MCF 10A (cell line): ENCODE measurements around the gene LILRA1. TPM values are rescaled to one million over a fixed set of nuclear protein-coding genes. Genes with fewer than 3 reads are reported as not detected.
"Not testable (repeated sequence)": the region's sequence is repeated elsewhere in the genome, so short reads cannot be mapped to it uniquely, and the experiment has no call there.

Experiments
- BruUV-seq: library from RNA; stranded (reverse); fragments of 400-500 nt; replicated peaks from 2 replicates; lab custom pipeline; 2021; lab: Mats Ljungman, UMichigan
- CTCF ChIA-PET: fragments of 300-600 bp; sonication (Branson Sonifier 250); formaldehyde crosslinking; extraction: SDS; loops from one replicate; lab custom pipeline; 2021; ENCODE audit warnings: antibody characterized with exemption, inconsistent platforms; lab: Yijun Ruan, JAX
- POLR2A ChIA-PET: fragments of 300-600, 350-650 bp; sonication (Branson Sonifier 250); formaldehyde crosslinking; extraction: SDS; loops from one replicate; lab custom pipeline; 2020; ENCODE audit warnings: antibody characterized with exemption, inconsistent platforms; lab: Yijun Ruan, JAX
- DNase-seq: peaks from one replicate; pipeline ENCODE4 v3.0.0-alpha.2; 2018; ENCODE audit not compliant: unreplicated experiment
- H3K27ac Mint-ChIP-seq: one replicate; pipeline ENCODE4 v1.8.0; 2022; ENCODE audit warnings: mild to moderate bottlenecking, low read depth, mixed read lengths; ENCODE audit not compliant: unreplicated experiment
- H3K27me3 Mint-ChIP-seq: one replicate; pipeline ENCODE4 v1.8.0; 2022; ENCODE audit warnings: mixed read lengths; ENCODE audit not compliant: insufficient read depth, unreplicated experiment
- H3K36me3 Mint-ChIP-seq: one replicate; pipeline ENCODE4 v1.8.0; 2022; ENCODE audit warnings: mild to moderate bottlenecking, moderate library complexity, mixed read lengths; ENCODE audit not compliant: insufficient read depth, unreplicated experiment
- H3K4me1 Mint-ChIP-seq: one replicate; pipeline ENCODE4 v1.8.0; 2022; ENCODE audit warnings: mixed read lengths; ENCODE audit not compliant: insufficient read depth, unreplicated experiment
- H3K4me3 Mint-ChIP-seq: one replicate; pipeline ENCODE4 v1.8.0; 2022; ENCODE audit warnings: mild to moderate bottlenecking, moderate library complexity, mixed read lengths; ENCODE audit not compliant: unreplicated experiment
- H3K9me3 Mint-ChIP-seq: one replicate; pipeline ENCODE4 v1.8.0; 2022; ENCODE audit warnings: mixed read lengths; ENCODE audit not compliant: unreplicated experiment
- CTCF ChIP-seq: fragments of 200-600 bp; IDR thresholded peaks from one replicate; pipeline ENCODE4 v1.8.0; 2022; ENCODE audit warnings: antibody characterized with exemption, mild to moderate bottlenecking; ENCODE audit not compliant: unreplicated experiment
- intact Hi-C: fragments of 100-400 bp; cut with micrococcal nuclease; formaldehyde crosslinking; loops from 2 replicates; pipeline ENCODE4 v1.14.1; 2022
- total RNA-seq: library from RNA; stranded (reverse); gene quantifications from 2 replicates; pipeline ENCODE4 v1.2.3, GENCODE V29; 2022

LILRA1 gene
- total RNA-seq, 1 experiment from 2014 or later, result not detected

- POLR2A ChIA-PET, result interaction anchor here (0.6 kb wide), 1 partner anchor 201 kb away, joined by 3 read pairs; no protein-coding TSS in a partner anchor
- intact Hi-C loops, result no loop called here
- H3K9me3 Mint-ChIP-seq, result peaks cover 21% of the 10 kb centered on the region
- BruUV-seq, result no TSS peak
- no peak overlapping the region for H3K4me3 Mint-ChIP-seq
- DNase-seq, result no peak
- CTCF ChIA-PET, result interaction anchor here (0.6 to 3.1 kb wide), 2 partner anchors 53 to 348 kb away, joined by 3 to 14 read pairs; no protein-coding TSS in a partner anchor
- H3K27ac Mint-ChIP-seq, result no peak overlapping the region
- no peaks in the 10 kb centered on the region for H3K27me3 Mint-ChIP-seq
- H3K36me3 Mint-ChIP-seq, result no peaks in the 10 kb centered on the region
- no peak for TF ChIP-seq CTCF
- H3K4me1 Mint-ChIP-seq, result no peaks in the 10 kb centered on the region
Measured at GRCh38 chr19:54620464-54620863, 27.0 kb downstream of the LILRA1 start.

GRCh38 chr19:54622431-54622830 lies 29.0 kb downstream of the LILRA1 start:
- H3K4me3 Mint-ChIP-seq, result no peak overlapping the region
- BruUV-seq, result no TSS peak
- H3K27me3 Mint-ChIP-seq, result no peaks in the 10 kb centered on the region
- ChIA-PET POLR2A (no interaction called here), CTCF (interaction anchor here (0.8 to 3.1 kb wide), 2 partner anchors 11 to 51 kb away, joined by 5 to 14 read pairs; no protein-coding TSS in a partner anchor)
- intact Hi-C loops, result no loop called here
- no peaks in the 10 kb centered on the region for H3K4me1 Mint-ChIP-seq
- no peak overlapping the region for H3K27ac Mint-ChIP-seq
- peaks cover 29% of the 10 kb centered on the region for H3K9me3 Mint-ChIP-seq
- DNase-seq, result no peak
- TF ChIP-seq CTCF, result no peak
- no peaks in the 10 kb centered on the region for H3K36me3 Mint-ChIP-seq

GRCh38 chr19:54624234-54624633 lies 30.8 kb downstream of the LILRA1 start:
- DNase-seq, H3K4me3 Mint-ChIP-seq, H3K27ac Mint-ChIP-seq, intact Hi-C loops, BruUV-seq, H3K4me1 Mint-ChIP-seq, H3K36me3 Mint-ChIP-seq, H3K27me3 Mint-ChIP-seq: not testable (repeated sequence)
- CTCF ChIA-PET, result interaction anchor here (0.6 kb wide), 1 partner anchor 350 kb away, joined by 6 read pairs; no protein-coding TSS in a partner anchor
- peaks cover 37% of the 10 kb centered on the region for H3K9me3 Mint-ChIP-seq
- POLR2A ChIA-PET, result interaction anchor here (0.7 kb wide), 1 partner anchor 14 kb away, joined by 3 read pairs; no protein-coding TSS in a partner anchor

- H3K36me3 Mint-ChIP-seq, H3K4me1 Mint-ChIP-seq, POLR2A ChIA-PET, H3K4me3 Mint-ChIP-seq, intact Hi-C loops, BruUV-seq, DNase-seq, H3K27me3 Mint-ChIP-seq, CTCF ChIA-PET, H3K27ac Mint-ChIP-seq: not testable (repeated sequence)
- peaks cover 43% of the 10 kb centered on the region for H3K9me3 Mint-ChIP-seq
Measured at GRCh38 chr19:54624934-54625730, 31.7 kb downstream of the LILRA1 start.

DNA sequence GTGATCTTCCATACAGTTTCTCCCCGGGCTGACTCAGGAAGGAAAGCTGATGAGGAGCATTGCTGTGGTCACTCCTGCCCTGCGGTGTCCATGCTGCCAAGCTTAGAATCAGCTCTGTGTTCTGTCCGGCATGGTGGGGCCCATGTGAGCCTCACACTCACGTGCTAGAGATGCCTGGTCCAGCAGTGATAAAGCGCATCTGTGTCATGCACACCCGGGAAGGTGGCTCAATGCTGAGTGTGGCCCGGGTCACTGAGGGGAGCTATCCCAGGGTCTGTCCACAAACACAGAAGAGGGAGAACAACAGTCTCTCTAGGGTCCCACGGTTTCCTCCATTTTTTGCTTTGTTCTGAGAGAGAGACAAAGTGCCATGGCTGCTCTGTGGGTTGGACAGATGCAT lies 33.3 kb downstream of the LILRA1 start:
- intact Hi-C loops, result no loop called here
- no peak for DNase-seq
- no peak overlapping the region for H3K27ac Mint-ChIP-seq
- TF ChIP-seq CTCF, result no peak
- POLR2A ChIA-PET, result no interaction called here
- no peaks in the 10 kb centered on the region for H3K4me1 Mint-ChIP-seq
- peaks cover 42% of the 10 kb centered on the region for H3K9me3 Mint-ChIP-seq
- H3K27me3 Mint-ChIP-seq, result no peaks in the 10 kb centered on the region
- no peak overlapping the region for H3K4me3 Mint-ChIP-seq
- H3K36me3 Mint-ChIP-seq, result no peaks in the 10 kb centered on the region
- no TSS peak for BruUV-seq
- CTCF ChIA-PET, result no interaction called here

GRCh38 chr19:54627912-54628311 lies 34.5 kb downstream of the LILRA1 start:
- H3K4me1 Mint-ChIP-seq, H3K27me3 Mint-ChIP-seq, BruUV-seq, H3K36me3 Mint-ChIP-seq, H3K4me3 Mint-ChIP-seq, POLR2A ChIA-PET, H3K27ac Mint-ChIP-seq, DNase-seq, intact Hi-C loops: not testable (repeated sequence)
- H3K9me3 Mint-ChIP-seq, result peaks cover 30% of the 10 kb centered on the region
- CTCF ChIA-PET, result interaction anchor here (0.7 kb wide), 1 partner anchor 221 kb away, joined by 3 read pairs; no protein-coding TSS in a partner anchor

DNA sequence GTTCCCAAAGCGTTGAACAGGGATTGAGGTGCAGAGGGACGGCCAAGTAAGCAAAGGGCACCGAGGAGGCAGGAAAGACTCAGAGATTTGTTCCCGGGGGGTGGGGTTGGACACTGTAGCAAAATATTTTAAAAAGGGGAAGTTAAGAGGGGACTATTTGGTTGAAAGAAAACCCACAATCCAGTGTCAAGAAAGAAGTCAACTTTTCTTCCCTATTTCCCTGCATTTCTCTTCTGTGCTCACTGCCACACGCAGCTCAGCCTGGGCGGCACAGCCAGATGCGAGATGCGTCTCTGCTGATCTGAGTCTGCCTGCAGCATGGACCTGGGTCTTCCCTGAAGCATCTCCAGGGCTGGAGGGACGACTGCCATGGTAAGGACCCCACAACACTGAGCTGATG lies 36.8 kb downstream of the LILRA1 start, which contains the start of gene LILRB1:
TSS of gene LILRB1 (plus strand) at position 223 of the 400 bp plus-strand sequence. CDS start 590 bp downstream, outside the sequence.
- H3K36me3 Mint-ChIP-seq, intact Hi-C loops, H3K4me3 Mint-ChIP-seq, POLR2A ChIA-PET, H3K27ac Mint-ChIP-seq, BruUV-seq, DNase-seq, H3K27me3 Mint-ChIP-seq, H3K4me1 Mint-ChIP-seq: not testable (repeated sequence)
- peaks cover 26% of the 10 kb centered on the region for H3K9me3 Mint-ChIP-seq
- CTCF ChIA-PET, result interaction anchor here (0.6 kb wide), 1 partner anchor 328 kb away, joined by 4 read pairs; no protein-coding TSS in a partner anchor
